Femur (tissue), 1 donor: ENCODE results near the gene ASPHD2.

Experiments
- DNase-seq: peaks from one replicate; pipeline ENCODE4 v3.0.0-alpha.2; 2017

The ASPHD2 gene

DNA sequence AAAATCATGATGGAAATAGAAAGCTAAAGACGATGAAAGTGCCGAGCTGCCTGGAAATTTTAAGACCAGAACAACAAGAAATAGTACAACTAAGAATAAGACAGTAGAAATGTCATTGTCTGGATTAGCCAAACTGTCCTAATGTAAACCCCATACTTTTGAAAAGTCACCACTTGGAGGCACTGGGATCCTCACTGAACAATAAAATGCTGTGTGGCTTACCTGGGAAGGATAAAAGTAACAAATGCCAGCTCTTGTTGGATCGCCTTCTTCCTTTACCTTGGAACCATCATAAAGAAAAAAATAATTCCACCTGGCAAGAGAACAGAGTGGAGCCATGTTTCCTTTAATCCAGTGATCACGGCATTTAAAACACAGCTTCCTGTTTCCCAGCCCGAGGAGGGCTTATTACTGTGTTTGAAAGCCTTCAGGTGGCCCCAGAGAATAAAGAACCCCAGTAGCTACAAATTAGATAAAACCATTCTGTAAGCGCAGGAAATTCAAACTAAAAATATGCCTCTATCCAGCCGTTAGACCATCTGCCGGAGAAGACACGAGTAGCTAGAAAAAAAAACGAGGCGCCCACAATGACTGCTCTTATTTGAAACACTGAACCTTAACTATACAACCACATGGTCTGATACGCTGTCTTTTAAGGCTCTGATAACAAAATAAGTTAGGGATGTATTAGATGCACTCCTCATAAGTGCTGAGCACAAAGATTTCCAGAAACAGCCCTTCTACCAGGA, 50.2 kb downstream of the ASPHD2 start:
- no peak for DNase-seq

DNA sequence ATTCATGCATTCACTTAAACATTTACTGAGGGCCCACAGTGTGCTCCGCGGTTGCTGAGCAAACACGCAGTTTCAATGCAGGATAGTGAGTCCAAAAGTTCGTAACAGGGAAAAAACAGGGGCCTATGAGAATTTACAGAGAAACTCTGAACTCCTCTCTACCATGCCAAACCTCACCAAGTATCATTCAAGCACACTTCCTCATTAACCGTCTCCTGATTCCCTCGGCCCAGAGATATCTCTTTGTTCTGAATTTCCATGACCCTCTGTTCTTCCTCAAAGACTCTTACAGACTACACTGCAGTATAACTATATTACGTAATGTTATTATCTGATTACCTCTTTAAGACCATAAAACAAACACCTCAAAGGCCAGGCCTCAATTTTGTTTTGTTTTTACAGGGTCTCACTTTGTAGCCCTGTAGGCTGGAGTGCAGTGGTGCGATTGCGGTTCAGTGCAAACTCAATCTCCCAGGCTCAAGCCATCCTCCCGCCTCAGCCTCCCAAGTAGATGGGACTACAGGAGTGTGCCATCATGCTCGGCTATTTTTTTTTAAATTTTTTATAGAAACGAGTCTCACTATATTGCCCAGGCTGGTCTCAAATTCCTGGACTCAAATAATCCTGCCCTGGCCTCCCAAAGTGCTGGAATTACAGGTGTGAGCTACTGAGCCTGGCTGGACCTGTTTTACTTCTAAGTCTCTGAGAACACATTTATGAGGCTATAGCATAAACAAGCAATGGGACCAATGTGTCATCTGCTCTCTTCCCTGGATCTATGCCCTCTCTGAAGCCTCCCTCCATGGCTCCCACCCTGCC, 50.9 kb downstream of the ASPHD2 start:
- DNase-seq = no peak

DNA sequence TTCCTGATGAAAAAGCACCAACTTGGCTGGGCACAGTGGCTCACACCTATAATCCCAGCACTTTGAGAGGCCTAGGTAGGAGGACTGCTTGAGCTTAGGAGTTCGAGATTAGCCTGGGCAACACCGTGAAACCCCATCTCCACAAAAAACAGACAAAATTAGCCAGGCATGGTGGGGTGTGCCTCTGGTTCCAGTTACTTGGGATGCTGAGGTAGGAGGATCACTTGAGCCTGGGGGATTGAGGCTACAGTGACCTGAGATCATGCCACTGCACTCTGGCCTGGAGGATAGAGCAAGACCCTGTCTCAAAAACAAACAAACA, 51.5 kb downstream of the ASPHD2 start:
- DNase-seq = no peak

DNA sequence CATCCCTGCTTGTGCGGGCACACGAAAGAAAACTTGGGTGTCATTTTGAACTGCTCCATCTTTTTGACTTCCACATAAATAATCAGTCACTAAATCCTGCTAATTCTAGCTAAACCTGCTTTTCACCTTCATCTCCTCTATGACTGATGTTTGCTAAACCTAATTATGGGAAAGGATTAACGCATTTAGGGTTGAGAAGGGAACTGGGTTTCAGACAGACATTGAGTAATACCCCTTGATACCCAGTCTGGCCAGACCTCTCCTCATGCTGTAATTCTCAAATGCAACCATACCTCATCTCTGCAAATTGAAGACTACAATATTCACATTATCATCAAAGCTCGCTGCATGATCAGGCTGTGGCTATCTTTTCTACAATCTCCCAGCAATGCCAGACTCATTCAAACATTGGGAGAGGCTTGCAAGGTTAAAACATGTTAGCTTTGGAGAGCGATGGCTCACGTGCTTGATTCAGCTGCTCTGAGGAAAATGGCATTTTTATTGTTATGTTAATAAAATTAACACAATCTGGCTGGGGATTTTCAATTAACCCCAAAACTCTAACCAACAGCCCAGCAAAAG, 52.1 kb downstream of the ASPHD2 start:
- DNase-seq = no peak

DNA sequence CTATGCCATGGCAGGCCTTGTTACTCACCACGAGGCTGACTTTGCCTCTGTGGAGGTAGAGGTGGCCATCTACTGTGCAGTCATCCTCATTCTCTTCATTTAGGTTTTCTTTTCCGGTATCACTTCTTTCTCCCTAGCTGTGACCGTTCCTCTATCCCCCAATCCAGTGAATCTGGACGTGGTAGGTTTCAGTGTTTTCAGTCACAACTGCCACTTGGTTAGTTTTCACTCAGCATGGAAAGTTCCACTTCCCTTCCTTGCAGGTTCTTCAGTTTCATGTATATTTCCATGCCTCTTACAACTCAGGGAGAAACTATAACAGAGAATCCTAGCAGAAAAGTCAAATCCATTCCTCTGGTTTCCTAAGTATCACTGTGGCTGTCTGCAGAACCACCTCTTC, 52.6 kb downstream of the ASPHD2 start:
- DNase-seq = no peak

DNA sequence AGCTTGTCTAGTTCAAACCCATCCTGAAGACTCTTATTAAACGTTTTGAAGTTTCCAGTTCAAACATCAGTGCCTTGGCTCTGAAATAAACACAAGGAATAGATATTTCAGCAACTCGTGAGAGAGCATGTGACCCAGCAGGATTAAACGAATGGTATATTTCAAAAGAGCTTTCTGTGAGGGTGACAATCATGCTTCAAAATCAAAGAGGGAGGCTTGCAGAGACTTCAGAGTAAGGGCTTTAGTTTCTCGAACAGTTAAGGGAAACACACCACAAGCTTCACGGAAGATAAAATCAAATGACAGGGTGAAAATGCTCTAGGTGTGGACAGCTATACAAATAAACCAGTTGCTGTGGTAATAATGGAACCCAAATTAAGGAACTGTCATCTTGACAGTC, 53.1 kb downstream of the ASPHD2 start:
- no peak for DNase-seq

DNA sequence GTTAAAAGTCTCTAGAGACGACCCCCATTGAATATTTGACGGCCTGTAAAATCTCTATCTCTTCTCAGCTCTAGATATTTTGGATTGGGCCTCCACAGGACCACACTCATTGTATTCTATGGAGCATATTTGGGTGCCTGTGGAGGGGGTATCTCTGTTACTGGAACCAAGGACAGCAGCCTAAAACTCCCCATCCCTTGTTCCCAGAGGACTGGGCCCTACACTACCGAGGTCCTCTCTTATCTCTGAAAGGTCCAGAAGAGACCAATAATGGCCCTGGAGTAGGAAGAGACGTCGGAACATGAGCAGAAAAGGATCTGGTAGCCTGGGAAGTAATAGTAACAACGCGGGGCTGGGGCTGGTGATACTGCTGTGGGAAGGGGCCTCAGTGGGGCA, 54.0 kb downstream of the ASPHD2 start:
- DNase-seq = no peak

DNA sequence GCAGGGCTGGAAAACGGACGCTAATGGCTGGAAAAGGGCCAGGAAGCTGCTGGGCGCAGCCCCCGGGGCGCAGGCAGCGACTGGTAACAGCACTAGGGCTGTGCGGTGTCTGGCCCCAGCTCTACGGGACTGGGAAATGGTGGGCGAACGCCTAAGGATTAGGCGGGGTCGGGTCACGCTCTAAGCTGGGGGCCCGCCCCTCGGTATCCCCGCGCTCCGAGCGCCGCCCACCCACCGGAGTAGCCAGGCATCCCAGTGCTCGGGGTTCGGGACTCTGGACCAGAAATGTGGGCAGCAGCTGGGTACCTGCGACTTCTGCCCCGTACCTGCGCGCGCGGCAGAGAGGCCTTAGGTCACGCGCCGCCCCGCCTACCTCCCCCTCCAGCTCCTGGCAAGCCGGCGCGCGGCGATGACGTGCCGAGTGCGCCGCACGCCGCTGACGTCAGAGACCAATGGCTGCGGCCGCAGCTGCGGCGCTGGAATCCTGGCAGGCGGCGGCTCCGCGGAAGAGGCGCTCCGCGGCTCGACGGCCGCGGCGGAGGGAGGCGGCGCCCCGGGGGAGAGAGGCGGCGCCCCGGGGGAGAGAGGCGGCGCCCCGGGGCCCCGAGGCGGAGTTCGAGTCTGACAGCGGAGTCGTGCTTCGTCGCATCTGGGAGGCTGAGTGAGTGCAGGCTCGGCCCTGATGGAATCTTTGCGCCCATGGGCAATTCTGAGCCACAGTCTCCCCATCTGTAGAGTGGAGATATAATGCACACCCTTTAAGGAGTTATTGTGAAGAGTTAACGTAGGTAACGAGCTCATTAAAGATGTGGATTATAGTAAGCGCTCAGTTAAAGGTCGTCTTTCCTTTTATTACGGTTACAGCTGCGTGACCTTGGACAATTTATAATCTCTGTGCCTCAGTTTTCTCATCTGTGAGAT, 54.6 kb downstream of the ASPHD2 start, which contains the start of the genes HPS4 and SRRD:
Gene HPS4, minus strand, starts transcription at position 345 of the 921 bp plus-strand sequence. CDS start 2,021 bp downstream, outside the sequence.
Gene SRRD, plus strand, starts transcription at position 439 of the 921 bp plus-strand sequence. Its CDS starts 14 bp downstream, at position 453.
- DNase-seq = peak; percentile 94

DNA sequence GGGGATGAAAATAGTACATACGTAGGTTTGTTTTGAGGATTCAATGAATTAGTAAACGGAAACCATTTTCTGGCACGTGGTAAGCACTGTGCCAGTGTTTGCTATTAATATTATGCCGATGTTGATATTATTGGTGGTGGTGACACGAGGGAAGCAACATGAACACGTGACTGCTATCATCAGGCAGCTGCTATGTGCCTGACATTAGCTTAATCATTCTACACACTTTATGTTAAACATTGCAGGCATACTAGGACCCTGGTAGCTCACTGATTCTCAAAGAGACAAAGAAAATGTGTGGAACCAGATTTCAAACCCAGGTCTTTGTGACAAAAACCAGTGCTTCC, 55.3 kb downstream of the ASPHD2 start:
- DNase-seq = no peak

DNA sequence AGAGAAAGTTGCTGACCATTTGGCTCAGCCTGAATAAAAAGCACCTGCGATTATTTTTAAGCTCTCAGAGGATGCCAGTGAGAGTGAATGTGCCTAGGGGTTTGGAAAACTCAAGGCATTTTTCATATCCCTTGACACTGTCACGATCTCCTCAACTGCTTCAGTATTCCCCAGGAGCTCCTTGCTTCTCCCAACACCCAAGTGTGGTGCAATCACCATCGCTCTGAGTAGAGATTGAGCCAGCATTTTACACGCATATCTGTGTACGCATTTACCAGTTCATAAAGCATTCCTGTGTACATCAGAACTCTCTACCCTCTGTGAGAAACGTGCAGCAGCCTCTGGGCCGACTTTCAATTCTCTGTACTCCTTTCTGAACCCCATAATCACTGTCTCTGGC, 56.0 kb downstream of the ASPHD2 start:
- no peak for DNase-seq

DNA sequence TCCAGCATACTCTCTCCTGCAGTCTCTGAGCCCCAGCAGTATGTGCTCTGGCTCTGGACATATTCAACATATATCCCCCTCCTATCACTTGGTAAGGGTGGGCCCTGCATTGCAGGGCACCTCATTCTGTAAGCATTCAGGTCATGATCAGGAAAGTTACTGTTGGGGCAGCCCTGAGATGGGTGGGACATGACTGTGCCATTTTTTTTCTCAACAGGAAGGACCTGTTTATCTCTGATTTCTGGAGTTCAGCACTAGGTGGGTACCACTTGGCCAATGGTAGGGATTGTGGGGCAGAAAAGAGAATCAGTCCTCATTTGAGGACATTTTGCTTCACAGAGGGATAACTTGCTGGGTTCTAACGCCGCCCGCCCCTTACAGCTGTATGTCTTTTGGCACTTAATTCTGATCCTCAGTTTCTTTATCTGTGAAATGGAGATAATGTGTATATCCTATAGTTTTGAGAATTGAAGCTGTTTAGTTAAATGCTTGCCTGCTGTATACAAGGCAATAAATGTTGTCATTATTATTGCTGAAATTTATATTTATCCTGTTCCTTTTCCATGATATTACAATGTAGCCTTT, 56.8 kb downstream of the ASPHD2 start:
- no peak for DNase-seq

DNA sequence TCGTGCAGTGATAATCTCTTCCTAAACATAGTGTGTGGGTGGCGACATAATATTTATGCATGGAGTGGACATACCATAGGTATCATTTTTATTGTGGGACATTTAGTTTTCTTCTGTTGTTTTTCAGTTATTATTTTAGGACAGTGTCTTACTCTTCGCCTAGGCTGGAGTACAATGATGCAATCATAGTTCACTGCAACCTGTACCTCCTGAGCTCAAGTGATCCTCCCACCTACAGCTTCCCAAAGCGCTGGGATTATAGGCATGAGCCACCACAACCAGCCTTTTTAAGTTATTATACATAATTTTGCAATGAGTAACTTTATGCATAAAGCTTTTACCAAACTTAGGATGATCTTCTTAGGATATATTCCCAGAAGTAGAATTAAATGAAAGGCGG, 57.3 kb downstream of the ASPHD2 start:
- DNase-seq = no peak

DNA sequence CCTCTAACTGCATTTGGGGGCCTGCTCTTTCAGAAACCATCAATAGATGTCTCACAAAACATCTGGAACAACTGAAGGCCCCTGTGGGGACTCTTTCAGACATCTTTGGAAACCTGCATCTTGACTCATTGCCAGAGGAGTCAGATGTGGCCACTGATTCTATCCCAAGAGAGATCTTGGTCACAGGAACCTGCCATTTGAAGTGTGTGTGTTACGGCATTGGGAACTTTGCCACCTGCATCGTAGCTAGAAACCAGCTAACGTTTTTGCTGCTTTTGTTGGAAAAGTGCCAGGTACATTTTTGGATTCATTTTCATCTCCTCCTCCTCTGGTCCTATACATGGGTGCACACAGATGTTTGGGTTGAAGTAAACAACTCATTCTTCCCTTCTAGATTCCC, 58.9 kb downstream of the ASPHD2 start:
- no peak for DNase-seq

DNA sequence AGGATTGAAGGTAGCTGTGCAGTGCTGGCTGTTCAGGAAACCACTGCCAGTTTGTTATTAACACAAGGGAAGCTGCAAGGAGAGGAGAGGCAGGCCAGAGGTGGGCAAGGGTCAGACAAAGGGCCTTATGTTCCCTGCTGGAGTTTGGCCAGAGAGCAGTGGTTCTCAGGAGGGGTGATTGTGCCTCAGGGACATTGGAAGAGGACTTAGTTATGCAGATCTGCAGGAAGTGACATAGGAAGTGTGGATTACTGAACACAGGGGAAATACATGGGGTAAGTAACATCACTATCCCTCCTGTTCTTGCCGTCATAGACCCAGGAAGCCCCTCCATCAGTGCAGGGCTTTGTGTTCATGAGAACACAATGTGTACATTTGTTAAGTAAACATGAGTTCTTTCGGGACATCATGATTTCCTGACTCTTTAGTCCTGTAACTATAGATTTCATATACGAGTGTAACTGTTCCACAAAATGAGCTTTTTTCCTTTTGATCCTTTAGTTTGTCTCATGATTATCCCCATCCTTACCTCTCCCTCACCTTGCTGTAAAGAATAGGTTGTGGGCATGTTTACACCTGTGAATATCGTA, 60.5 kb downstream of the ASPHD2 start:
- no peak for DNase-seq

DNA sequence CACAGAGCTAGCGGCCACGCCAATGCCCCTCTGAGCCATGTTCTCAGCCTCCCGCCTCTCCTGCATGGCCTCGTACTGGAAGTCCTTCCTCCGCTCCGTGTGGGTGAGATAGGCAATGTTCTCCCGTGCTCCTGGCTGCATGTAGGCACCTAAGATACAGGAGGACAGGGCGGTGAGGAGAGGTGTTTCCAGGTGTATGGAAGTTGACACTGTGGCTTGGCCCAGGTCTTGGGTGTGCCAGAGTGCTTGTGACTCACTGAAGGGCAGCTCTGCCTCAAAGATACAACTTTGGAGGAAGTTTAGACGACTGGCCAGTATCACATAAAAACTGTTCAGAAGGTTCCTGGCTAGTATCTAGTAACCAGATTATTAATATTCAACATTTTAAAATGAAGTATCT, 63.2 kb downstream of the ASPHD2 start:
- DNase-seq = no peak

DNA sequence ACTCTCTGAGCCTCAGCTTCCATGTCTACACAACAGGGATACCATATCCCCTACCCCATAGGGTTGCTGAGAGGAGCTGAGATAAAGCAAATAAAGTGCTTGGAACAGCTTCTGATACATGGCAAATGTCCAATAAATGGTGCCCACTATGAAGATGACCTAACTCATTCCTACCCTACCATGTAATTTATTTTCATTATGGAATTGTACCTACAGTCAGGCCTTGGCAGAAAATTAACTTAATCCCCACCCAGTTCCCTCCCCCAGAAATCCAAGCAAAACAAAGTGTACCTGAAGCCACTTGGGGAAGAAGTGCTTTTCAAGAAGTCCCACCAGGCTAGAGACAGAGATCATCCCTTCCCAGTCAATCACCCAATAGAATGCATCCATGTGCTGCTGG, 65.4 kb downstream of the ASPHD2 start:
- no peak for DNase-seq
